EH (cell line): ENCODE data around the gene MPP7.

ENCODE experiments used
- DNase-seq: peaks from one replicate; pipeline ENCODE4 v3.0.0-alpha.2; 2015; ENCODE audit warnings: low read depth

MPP7 gene

GRCh38 chr10:28305553-28305952, 2.7 kb upstream of the MPP7 start:
- no peak for DNase-seq

GRCh38 chr10:28304032-28304571, 1.2 kb upstream of the MPP7 start:
- DNase-seq: no peak

GRCh38 chr10:28302012-28302637, 739 bp downstream of the MPP7 start:
- no peak for DNase-seq

GRCh38 chr10:28300027-28300426, 2.8 kb downstream of the MPP7 start:
- no peak for DNase-seq

GRCh38 chr10:28298951-28299350, 3.9 kb downstream of the MPP7 start:
- DNase-seq: no peak

DNA sequence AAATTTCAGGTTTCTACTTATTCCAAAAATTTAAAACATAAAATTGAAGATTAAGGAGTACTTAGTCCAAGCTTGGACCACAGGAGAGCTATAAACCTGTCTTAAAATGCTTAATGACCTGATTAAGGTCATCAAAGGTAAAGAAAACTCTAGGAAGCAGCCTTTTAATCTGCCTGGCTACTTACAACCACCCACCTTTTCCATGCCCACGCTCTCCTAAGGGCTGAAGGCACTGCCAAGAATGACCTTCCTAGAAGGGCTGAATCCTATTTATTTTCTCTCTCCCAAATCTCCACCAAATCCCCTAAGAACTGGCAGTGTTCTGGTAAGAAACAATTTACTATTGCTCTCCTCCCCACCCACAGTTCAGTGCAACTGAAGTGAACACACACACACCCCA, 6.8 kb downstream of the MPP7 start:
- DNase-seq: no peak

GRCh38 chr10:28295336-28295735, 7.5 kb downstream of the MPP7 start:
- DNase-seq: peak; percentile 12

DNA sequence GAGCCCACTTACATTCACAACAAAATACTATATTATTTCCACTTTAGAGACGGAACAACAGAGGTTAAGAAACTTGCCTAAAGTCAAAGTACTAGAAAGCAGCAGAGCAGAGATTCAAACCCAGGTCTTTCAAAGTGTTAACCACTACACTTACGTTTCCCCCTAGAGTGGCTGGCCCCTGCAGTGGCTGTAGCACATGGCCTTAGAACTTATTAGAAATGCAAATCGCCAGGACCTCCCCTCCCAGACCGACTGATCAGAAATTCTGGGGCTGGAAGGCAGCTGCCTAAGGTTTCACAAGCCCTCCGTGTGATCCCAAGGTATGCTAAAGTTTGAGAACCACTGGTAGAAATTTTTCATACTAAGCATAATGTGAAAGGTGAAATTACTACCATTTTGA, 8.1 kb downstream of the MPP7 start:
- DNase-seq: no peak

- no peak for DNase-seq
Observed at GRCh38 chr10:28294169-28294532, 8.7 kb downstream of the MPP7 start.

- DNase-seq: no peak
Observed at GRCh38 chr10:28293236-28294168, 9.4 kb downstream of the MPP7 start.

GRCh38 chr10:28291881-28292297, 11.0 kb downstream of the MPP7 start:
- peak; percentile 83 for DNase-seq

GRCh38 chr10:28285816-28286215, 17.0 kb downstream of the MPP7 start:
- DNase-seq: no peak

GRCh38 chr10:28284126-28284525, 18.7 kb downstream of the MPP7 start:
- DNase-seq: no peak

DNA sequence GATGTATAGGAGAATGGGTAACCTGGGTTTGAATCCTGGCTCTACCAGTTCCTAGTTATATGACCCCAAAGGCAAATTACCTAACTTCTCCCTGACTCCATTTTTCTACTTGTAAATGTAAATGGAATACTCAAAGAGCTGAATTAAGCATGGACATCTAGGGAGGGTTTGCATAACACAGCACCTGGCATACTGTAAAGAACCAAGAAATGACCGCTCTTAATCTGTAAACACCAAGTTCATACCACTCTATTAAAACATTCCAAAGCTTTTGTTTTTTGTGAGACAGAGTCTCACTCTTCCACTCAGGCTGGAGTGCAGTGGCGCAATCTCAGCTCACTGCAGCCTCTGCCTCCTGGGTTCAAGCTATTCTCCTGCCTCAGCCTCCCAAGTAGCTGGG, 19.6 kb downstream of the MPP7 start:
- no peak for DNase-seq

GRCh38 chr10:28282336-28282735, 20.5 kb downstream of the MPP7 start:
- no peak for DNase-seq

GRCh38 chr10:28281726-28282315, 21.0 kb downstream of the MPP7 start:
- DNase-seq: peak; percentile 34

DNA sequence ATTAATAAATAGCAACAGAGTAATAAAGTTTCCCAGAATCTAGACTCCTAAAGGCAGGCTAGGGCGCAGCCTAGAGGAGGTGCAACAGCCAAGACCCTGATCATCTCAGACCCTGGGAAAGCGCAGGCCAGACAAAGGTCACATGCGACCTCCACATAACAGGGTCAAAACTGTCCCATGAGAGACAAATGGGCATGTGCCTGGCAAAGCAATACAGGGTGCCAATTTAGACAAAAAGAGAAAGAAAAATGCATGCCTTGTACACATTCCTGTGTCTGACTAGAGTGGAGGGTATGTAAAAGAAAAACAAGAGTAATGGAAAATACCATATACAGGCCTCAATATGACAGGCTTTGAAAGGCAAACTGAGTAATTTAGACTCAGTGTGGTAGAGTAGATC, 22.2 kb downstream of the MPP7 start:
- peak; percentile 87 for DNase-seq

DNA sequence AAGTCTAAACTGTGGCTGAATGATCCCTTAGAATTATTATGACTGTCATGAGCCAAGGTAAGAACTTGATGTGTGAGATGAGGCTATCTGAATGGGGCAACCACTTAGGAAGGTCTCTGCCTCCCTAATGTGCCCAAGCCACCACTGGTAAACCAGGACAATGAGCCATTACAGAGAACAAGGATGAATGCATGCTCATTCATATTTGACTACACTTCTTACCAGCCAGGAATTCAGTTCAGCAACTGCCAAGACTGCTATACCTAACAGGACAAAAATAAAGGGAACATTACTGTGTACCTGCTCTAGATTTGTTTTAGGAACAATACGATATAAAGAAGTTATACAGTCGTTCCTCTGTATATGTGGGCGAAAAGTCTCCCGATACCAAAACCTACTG, 23.0 kb downstream of the MPP7 start:
- DNase-seq: no peak

DNA sequence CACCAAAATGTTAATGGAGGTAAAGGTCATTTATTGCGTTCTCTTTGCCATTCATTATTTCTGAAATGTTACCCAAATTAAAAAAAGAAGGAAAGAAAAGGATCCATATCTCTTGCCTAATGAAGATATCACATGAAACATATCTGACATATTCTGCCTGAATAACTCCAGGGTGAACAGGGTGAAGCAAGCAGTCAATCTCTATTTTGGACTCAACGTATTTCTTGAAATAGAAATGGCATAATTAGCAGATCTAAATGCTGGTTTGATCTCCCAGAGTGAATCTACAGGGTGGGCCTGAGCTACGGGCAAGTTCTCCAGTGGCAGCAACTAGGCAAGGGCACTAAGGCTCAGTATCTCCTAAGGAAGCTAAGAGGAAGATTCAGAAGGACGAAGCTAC, 24.0 kb downstream of the MPP7 start:
- DNase-seq: no peak

GRCh38 chr10:28276384-28276783, 26.5 kb downstream of the MPP7 start:
- DNase-seq: no peak

GRCh38 chr10:28274475-28274874, 28.4 kb downstream of the MPP7 start:
- DNase-seq: no peak

DNA sequence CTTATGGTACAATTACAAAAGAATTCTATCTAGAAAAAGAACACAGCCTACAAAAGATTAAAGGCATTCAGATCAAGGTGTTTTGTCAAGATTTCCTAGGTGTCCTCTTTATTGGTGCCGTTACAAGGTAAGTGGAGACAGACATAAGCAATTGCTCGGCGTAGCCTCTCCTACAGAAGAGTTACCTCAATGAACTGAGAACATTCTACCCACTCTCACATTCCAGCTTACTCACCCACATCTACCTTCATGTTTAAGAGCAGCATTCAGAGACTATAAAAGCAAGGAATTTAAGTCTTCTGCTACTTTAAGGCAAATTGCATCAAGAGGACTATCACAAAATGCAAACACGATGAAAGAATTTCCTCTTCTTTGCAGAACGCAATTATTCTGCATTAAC, 29.5 kb downstream of the MPP7 start:
- DNase-seq: no peak
